CD14-positive monocyte (primary cell): ENCODE results near the gene LRP1B. TPM values are rescaled to one million over a fixed set of nuclear protein-coding genes. Genes with fewer than 3 reads are reported as not detected.

Source experiments
- DNase-seq, 3 donors: peaks; one replicate each; pipeline ENCODE4 v3.0.0-alpha.2; 2011 to 2022
- H2AFZ ChIP-seq: 2 replicates; pipeline ENCODE4 v1.6.0; 2012; ENCODE audit warnings: mild to moderate bottlenecking, low read depth, low read length, inconsistent platforms; ENCODE audit not compliant: insufficient read depth, poor library complexity, severe bottlenecking
- H3K27ac ChIP-seq, 2 donors: 1 replicate in 1 of 2; 2 replicates in 1 of 2; pipeline ENCODE4 v1.5.1; 2012 to 2013; ENCODE audit warnings: low read length in 2 of 2, control low read depth in 1 of 2, inconsistent platforms in 1 of 2, low read depth in 1 of 2, mild to moderate bottlenecking in 1 of 2
- H3K27me3 ChIP-seq, 2 donors: one replicate each; pipeline versions ENCODE4 v1.6.0 to v1.6.1; 2011 to 2013; ENCODE audit warnings: low read length in 2 of 2; ENCODE audit not compliant: control insufficient read depth in 2 of 2, insufficient read depth in 2 of 2
- H3K36me3 ChIP-seq, 2 donors: replicated peaks in 1 of 2; 1 replicate in 1 of 2; 2 replicates in 1 of 2; pipeline versions ENCODE4 v1.5.1 to v1.6.1; 2012 to 2013; ENCODE audit warnings: low read length in 2 of 2, control low read depth in 1 of 2, inconsistent platforms in 1 of 2, mild to moderate bottlenecking in 1 of 2; ENCODE audit not compliant: insufficient read depth in 2 of 2, control insufficient read depth in 1 of 2
- H3K4me1 ChIP-seq, 2 donors: 1 replicate in 1 of 2; 2 replicates in 1 of 2; pipeline versions ENCODE4 v1.5.1 to v1.6.1; 2012 to 2013; ENCODE audit warnings: low read length in 2 of 2, control low read depth in 1 of 2, inconsistent platforms in 1 of 2, mild to moderate bottlenecking in 1 of 2, moderate library complexity in 1 of 2; ENCODE audit not compliant: insufficient read depth in 2 of 2, control insufficient read depth in 1 of 2
- H3K4me2 ChIP-seq: replicated peaks from 2 replicates; pipeline ENCODE3; 2012; ENCODE audit warnings: low read length, moderate library complexity, mild to moderate bottlenecking; ENCODE audit not compliant: poor library complexity, severe bottlenecking; ENCODE audit errors: extremely low read depth
- H3K4me3 ChIP-seq, 3 experiments: fragments of 200-600 bp in 1 of 3; sonication (generic) in 1 of 3; replicated peaks in 1 of 3; 1 replicate in 2 of 3; 2 replicates in 1 of 3; pipeline ENCODE4 v1.5.1; 2011 to 2013; ENCODE audit warnings: low read length in 3 of 3, mild to moderate bottlenecking in 3 of 3, control low read depth in 2 of 3, low read depth in 2 of 3, inconsistent platforms in 1 of 3, moderate library complexity in 1 of 3
- H3K79me2 ChIP-seq: 2 replicates; pipeline ENCODE4 v1.6.0; 2012; ENCODE audit warnings: mild to moderate bottlenecking, control low read depth, inconsistent platforms, low read length, moderate library complexity; ENCODE audit not compliant: insufficient read depth
- H3K9ac ChIP-seq: 2 replicates; pipeline ENCODE4 v1.6.0; 2017; ENCODE audit warnings: low read length, mild to moderate bottlenecking; ENCODE audit not compliant: insufficient read depth, poor library complexity, severe bottlenecking
- H3K9me3 ChIP-seq, 2 donors: replicated peaks in 1 of 2; 1 replicate in 1 of 2; 2 replicates in 1 of 2; pipeline versions ENCODE4 v1.5.1 to v1.6.1; 2012 to 2013; ENCODE audit warnings: low read length in 2 of 2, control low read depth in 1 of 2; ENCODE audit not compliant: control insufficient read depth in 1 of 2, insufficient read depth in 1 of 2
- H4K20me1 ChIP-seq: 2 replicates; pipeline ENCODE4 v1.6.0; 2012; ENCODE audit warnings: mild to moderate bottlenecking, low read length, control low read depth, moderate library complexity; ENCODE audit not compliant: insufficient read depth
- H3K27ac Mint-ChIP-seq, 7 donors: one replicate each; pipeline ENCODE4 v1.8.0; 2020; ENCODE audit warnings: mild to moderate bottlenecking in 7 of 7, mixed read lengths in 7 of 7, moderate library complexity in 6 of 7, inconsistent platforms in 2 of 7
- H3K27me3 Mint-ChIP-seq, 3 donors: one replicate each; pipeline ENCODE4 v1.8.0; 2021 to 2022; ENCODE audit warnings: low read depth in 3 of 3, mild to moderate bottlenecking in 3 of 3, mixed read lengths in 3 of 3, moderate library complexity in 3 of 3, inconsistent platforms in 1 of 3
- H3K36me3 Mint-ChIP-seq, 2 donors: one replicate each; pipeline ENCODE4 v1.8.0; 2020; ENCODE audit warnings: mixed read lengths in 2 of 2, inconsistent platforms in 1 of 2, mild to moderate bottlenecking in 1 of 2
- H3K4me1 Mint-ChIP-seq: one replicate; pipeline ENCODE4 v1.8.0; 2020; ENCODE audit warnings: mild to moderate bottlenecking, mixed read lengths
- H3K4me3 Mint-ChIP-seq, 2 donors: one replicate each; pipeline ENCODE4 v1.8.0; 2020; ENCODE audit warnings: mild to moderate bottlenecking in 2 of 2, mixed read lengths in 2 of 2, moderate library complexity in 1 of 2
- H3K9me3 Mint-ChIP-seq, 7 donors: one replicate each; pipeline ENCODE4 v1.8.0; 2020 to 2022; ENCODE audit warnings: mixed read lengths in 7 of 7, mild to moderate bottlenecking in 6 of 7, moderate library complexity in 6 of 7, inconsistent platforms in 2 of 7
- CTCF ChIP-seq: fragments of 200-600 bp; IDR thresholded peaks from one replicate; pipeline ENCODE4 v1.8.0; 2022; ENCODE audit warnings: antibody characterized with exemption, mild to moderate bottlenecking
- WGBS: methylation state at CpG from one replicate; pipeline ENCODE4 v1.1.5; 2013; ENCODE audit warnings: missing lambda C conversion rate; ENCODE audit not compliant: insufficient coverage; 5-methylcytosine and 5-hydroxymethylcytosine counted together
- intact Hi-C, 2 donors: fragments of 100-400 bp; cut with micrococcal nuclease; formaldehyde crosslinking; loops; one replicate each; pipeline versions ENCODE4 v1.15.0 to v1.15.1; 2023
- polyA plus RNA-seq, 3 donors: library from polyadenylated mRNA; depleted of rRNA in 1 of 3; unstranded in 2 of 3; stranded (reverse) in 1 of 3; fragments of 300-500 nt in 2 of 3; fragments of >200 nt in 1 of 3; fragmentation: Illumina TruSeq in 2 of 3; gene quantifications; 1 replicate in 2 of 3; 2 replicates in 1 of 3; pipeline ENCODE4 v1.2.3, GENCODE V29; 2012 to 2021

The LRP1B gene
- polyA plus RNA-seq, 3 donors, result not detected

GRCh38 chr2:140363131-140363530 lies 1767.7 kb downstream of the LRP1B start:
- Mint-ChIP-seq H3K9me3 (no peaks in the 10 kb centered on the region), H3K27me3 (no peaks in the 10 kb centered on the region), H3K36me3 (no peaks in the 10 kb centered on the region), H3K4me3 (no peak overlapping the region), H3K27ac (no peak overlapping the region), H3K4me1 (no peaks in the 10 kb centered on the region)
- Histone ChIP-seq H4K20me1 (no peaks in the 10 kb centered on the region), H3K4me3 (no peak overlapping the region), H3K9ac (no peak overlapping the region), H3K27me3 (no peaks in the 10 kb centered on the region), H3K9me3 (no peaks in the 10 kb centered on the region), H3K27ac (no peak overlapping the region), H3K4me1 (no peaks in the 10 kb centered on the region), H2AFZ (no peak overlapping the region), H3K4me2 (no peak overlapping the region), H3K36me3 (no peaks in the 10 kb centered on the region), H3K79me2 (no peaks in the 10 kb centered on the region)
- DNase-seq, result no peak
- no peak for TF ChIP-seq CTCF
- intact Hi-C loops, result no loop called here
- WGBS, result no CpG with 5 or more reads among the region's 1 CpG

- no peaks in the 10 kb centered on the region for H3K9me3 ChIP-seq
- H3K36me3 Mint-ChIP-seq, result no peaks in the 10 kb centered on the region
- no peaks in the 10 kb centered on the region for H3K4me1 Mint-ChIP-seq
- intact Hi-C loops, result no loop called here
- H2AFZ ChIP-seq, result no peak overlapping the region
- no peaks in the 10 kb centered on the region for H3K36me3 ChIP-seq
- no peaks in the 10 kb centered on the region for H4K20me1 ChIP-seq
- no peaks in the 10 kb centered on the region for H3K27me3 ChIP-seq
- no peak overlapping the region for H3K9ac ChIP-seq
- H3K27ac ChIP-seq, result no peak overlapping the region
- H3K4me1 ChIP-seq, result no peaks in the 10 kb centered on the region
- no peak overlapping the region for H3K4me2 ChIP-seq
- no CpG with 5 or more reads among the region's 1 CpG for WGBS
- no peaks in the 10 kb centered on the region for H3K79me2 ChIP-seq
- no peaks in the 10 kb centered on the region for H3K27me3 Mint-ChIP-seq
- no peak for DNase-seq
- no peak overlapping the region for H3K27ac Mint-ChIP-seq
- no peaks in the 10 kb centered on the region for H3K9me3 Mint-ChIP-seq
- no peak overlapping the region for H3K4me3 Mint-ChIP-seq
- no peak overlapping the region for H3K4me3 ChIP-seq
- TF ChIP-seq CTCF, result no peak
These were observed 1768.5 kb downstream of the LRP1B start for GRCh38 chr2:140362361-140362760.
